GM13976 (cell line): ENCODE measurements around the gene CNNM1.

Source experiments
- DNase-seq: peaks from one replicate; pipeline ENCODE4 v3.0.0; 2012; ENCODE audit warnings: low spot score
- CTCF ChIP-seq: IDR thresholded peaks from 2 replicates; pipeline ENCODE4 v1.5.1; 2012; ENCODE audit warnings: borderline replicate concordance, mild to moderate bottlenecking; ENCODE audit not compliant: insufficient read depth; ENCODE audit errors: extremely low read depth, missing control alignments, control extremely low read depth
- in situ Hi-C: fragments of 300-500 bp; cut with MboI; formaldehyde crosslinking; loops from one replicate; pipeline ENCODE4 v1.12.0; 2022; ENCODE audit warnings: low sequenced_read_pairs, mixed read lengths, inconsistent platforms; ENCODE audit not compliant: unreplicated experiment

Gene CNNM1

DNA sequence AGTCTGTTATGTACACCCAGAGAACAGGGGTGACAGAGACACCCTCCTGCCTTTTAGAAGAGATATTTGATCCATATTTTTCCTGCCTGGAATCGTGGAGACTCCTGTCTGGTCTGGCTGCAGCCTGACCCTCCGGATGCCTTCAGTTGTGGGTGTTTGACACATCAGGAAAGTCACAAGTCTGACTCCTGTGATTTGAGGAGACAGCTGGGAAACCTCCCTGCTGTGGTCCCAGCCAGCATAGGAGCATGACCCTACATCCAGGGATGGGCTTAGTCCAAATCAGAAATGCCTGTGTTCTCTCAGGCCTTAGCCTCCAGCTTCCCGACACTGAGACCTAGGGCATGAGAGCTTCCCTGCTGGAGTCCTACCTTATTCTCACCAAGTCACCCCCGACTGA lies 57.9 kb downstream of the CNNM1 start:
- no peak for DNase-seq
- TF ChIP-seq CTCF, result no peak
- in situ Hi-C loops, result no loop called here

DNA sequence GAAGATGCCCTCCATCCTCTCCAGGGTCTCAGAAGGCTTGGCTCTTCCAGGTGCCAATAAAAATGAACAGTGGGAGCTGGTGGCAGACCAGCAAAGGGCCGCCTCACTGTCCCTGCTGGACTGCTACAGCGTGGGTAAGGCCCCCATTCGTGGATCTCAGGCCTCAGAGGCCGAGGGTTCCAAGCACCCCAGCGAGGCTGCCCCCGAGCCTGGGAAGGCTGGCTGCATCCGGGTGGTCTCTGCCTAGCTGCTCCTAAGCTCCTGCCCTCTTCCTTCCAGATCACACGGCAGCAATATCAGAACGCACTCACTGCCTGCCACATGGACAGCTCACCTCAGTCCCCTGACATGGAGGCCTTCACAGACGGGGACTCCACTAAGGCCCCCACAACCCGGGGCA lies 58.4 kb downstream of the CNNM1 start:
- in situ Hi-C loops, result no loop called here
- no peak for DNase-seq
- no peak for TF ChIP-seq CTCF

GRCh38 chr10:99389729-99390480 lies 60.7 kb downstream of the CNNM1 start:
- in situ Hi-C loops, result loop anchor here (10.0 kb wide), 1 partner anchor 225 kb away; no protein-coding TSS in a partner anchor
- no peak for DNase-seq
- TF ChIP-seq CTCF, result no peak

DNA sequence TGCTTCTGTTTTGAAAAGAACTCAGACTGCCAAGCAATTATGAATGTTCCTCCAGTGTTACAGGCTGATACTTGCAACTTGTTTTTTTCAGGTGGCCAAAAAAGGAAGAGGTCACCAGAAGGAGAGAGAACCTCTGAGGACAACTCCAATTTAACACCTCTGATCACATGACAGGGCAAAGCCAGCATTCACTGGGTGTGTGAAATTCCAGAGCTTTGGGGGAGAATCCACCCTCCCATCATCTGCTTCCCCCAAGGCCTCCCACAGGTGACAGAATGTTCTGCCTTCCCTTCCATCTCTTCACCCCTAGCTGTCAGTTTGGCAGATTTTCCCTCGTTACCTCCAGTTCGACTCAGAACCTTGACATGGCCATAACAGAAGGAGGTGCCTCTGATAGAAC lies 62.2 kb downstream of the CNNM1 start:
- TF ChIP-seq CTCF, result no peak
- no peak for DNase-seq
- in situ Hi-C loops, result loop anchor here (10.0 kb wide), 1 partner anchor 223 kb away; no protein-coding TSS in a partner anchor

GRCh38 chr10:99393036-99393435 lies 63.9 kb downstream of the CNNM1 start:
- TF ChIP-seq CTCF, result no peak
- in situ Hi-C loops, result loop anchor here (10.0 kb wide), 1 partner anchor 222 kb away; no protein-coding TSS in a partner anchor
- DNase-seq, result no peak

- DNase-seq, result no peak
- TF ChIP-seq CTCF, result no peak
- in situ Hi-C loops, result loop anchor here (10.0 kb wide), 1 partner anchor 221 kb away; no protein-coding TSS in a partner anchor
These were observed 64.5 kb downstream of the CNNM1 start for GRCh38 chr10:99393683-99394082.
